ENCODE data around the gene BMI1.
A peak's percentile ranks its signal among the peaks of the same experiment; 100 is the strongest.

Gene BMI1

GRCh38 chr10:22332116-22332692 is 11.3 kb downstream of the BMI1 start:
- peaks cover 12% of the 10 kb centered on the region in 2 donors for H3K9me3 ChIP-seq (replicated peaks in 1 of 2; ENCODE audit: control insufficient read depth in 2 of 2, insufficient read depth in 1 of 2, low read depth in 1 of 2, low read length in 2 of 2)
- no peak overlapping the region for H2AK5ac ChIP-seq (ENCODE audit: low read depth, low read length)
- H3K4ac ChIP-seq (ENCODE audit: low read length) = no peak overlapping the region
- no peak overlapping the region for H2BK120ac ChIP-seq (ENCODE audit: low read depth, low read length)
- no peak overlapping the region for H3K23ac ChIP-seq (ENCODE audit: low read depth, low read length, poor library complexity)
- no peak overlapping the region for H4K91ac ChIP-seq (ENCODE audit: low read depth, low read length, poor library complexity)
- peaks cover 2 to 6% of the 10 kb centered on the region in 2 donors for H3K4me1 ChIP-seq (ENCODE audit: control insufficient read depth in 2 of 2, insufficient read depth in 1 of 2, low read depth in 1 of 2, low read length in 2 of 2)
- no peak overlapping the region for H3K14ac ChIP-seq (ENCODE audit: low read length)
- no peak overlapping the region for H2BK12ac ChIP-seq (ENCODE audit: low read length)
- WGBS, 2 donors (ENCODE audit: extremely low coverage in 2 of 2, insufficient read length in 2 of 2, insufficient replicate concordance in 1 of 2) = no CpG with 5 or more reads among the region's 7 CpGs
- H4K8ac ChIP-seq (ENCODE audit: low read depth, low read length) = no peak overlapping the region
- no peaks in the 10 kb centered on the region for H3K79me1 ChIP-seq (ENCODE audit: low read depth, low read length)
- no peak overlapping the region for H2AFZ ChIP-seq (ENCODE audit: low read length)
- H3K27me3 ChIP-seq (ENCODE audit: control insufficient read depth in 3 of 3, insufficient read depth in 3 of 3, low read depth in 1 of 3, low read length in 3 of 3) = peaks cover 11 to 49% (median 28%) of the 10 kb centered on the region in 3 experiments
- peaks cover 3 to 53% of the 10 kb centered on the region in 2 donors for H3K36me3 ChIP-seq (replicated peaks in 1 of 2; ENCODE audit: control insufficient read depth in 2 of 2, insufficient read depth in 2 of 2, low read length in 2 of 2)
- H3K9ac ChIP-seq (ENCODE audit: low read depth, low read length, poor library complexity) = no peak overlapping the region
- no peak overlapping the region for H3K4me3 ChIP-seq (ENCODE audit: low read length in 2 of 2)
- H3K27ac ChIP-seq (replicated peaks; ENCODE audit: low read length) = no peak overlapping the region
- H3K18ac ChIP-seq (ENCODE audit: low read length) = no peak overlapping the region
- no peak overlapping the region for H2BK5ac ChIP-seq (ENCODE audit: low read length)
- no peak overlapping the region for H3K4me2 ChIP-seq (ENCODE audit: insufficient read depth, low read length, poor library complexity, severe bottlenecking)
- peak; percentile 31 for DNase-seq (ENCODE audit: low spot score)
- no peak overlapping the region for H2BK15ac ChIP-seq (ENCODE audit: low read length)

GRCh38 chr10:22333167-22333974 is 12.5 kb downstream of the BMI1 start:
- H4K8ac ChIP-seq (ENCODE audit: low read depth, low read length) = no peak overlapping the region
- no peak overlapping the region for H3K14ac ChIP-seq (ENCODE audit: low read length)
- H2BK5ac ChIP-seq (ENCODE audit: low read length) = peak overlapping the region; percentile 61
- H3K27me3 ChIP-seq (ENCODE audit: control insufficient read depth in 3 of 3, insufficient read depth in 3 of 3, low read depth in 1 of 3, low read length in 3 of 3) = peaks cover 23 to 58% (median 28%) of the 10 kb centered on the region in 3 experiments
- WGBS, 2 donors (ENCODE audit: extremely low coverage in 2 of 2, insufficient read length in 2 of 2, insufficient replicate concordance in 1 of 2) = no CpG with 5 or more reads among the region's 25 CpGs
- no peak overlapping the region for H2BK15ac ChIP-seq (ENCODE audit: low read length)
- peak overlapping the region; percentile 71 for H2AK5ac ChIP-seq (ENCODE audit: low read depth, low read length)
- H3K9ac ChIP-seq (ENCODE audit: low read depth, low read length, poor library complexity) = no peak overlapping the region
- H2BK120ac ChIP-seq (ENCODE audit: low read depth, low read length) = no peak overlapping the region
- no peak overlapping the region for H4K91ac ChIP-seq (ENCODE audit: low read depth, low read length, poor library complexity)
- H3K4me1 ChIP-seq (ENCODE audit: control insufficient read depth in 2 of 2, insufficient read depth in 1 of 2, low read depth in 1 of 2, low read length in 2 of 2) = peaks cover 2 to 6% of the 10 kb centered on the region in 2 donors
- no peak overlapping the region for H3K27ac ChIP-seq (replicated peaks; ENCODE audit: low read length)
- DNase-seq (ENCODE audit: low spot score) = peak; percentile 15
- peak overlapping the region; percentile 54 for H3K18ac ChIP-seq (ENCODE audit: low read length)
- no peak overlapping the region for H2AFZ ChIP-seq (ENCODE audit: low read length)
- no peak overlapping the region for H2BK12ac ChIP-seq (ENCODE audit: low read length)
- no peak overlapping the region for H3K4me3 ChIP-seq (ENCODE audit: low read length in 2 of 2)
- peaks cover 12% of the 10 kb centered on the region in 2 donors for H3K9me3 ChIP-seq (replicated peaks in 1 of 2; ENCODE audit: control insufficient read depth in 2 of 2, insufficient read depth in 1 of 2, low read depth in 1 of 2, low read length in 2 of 2)
- H3K36me3 ChIP-seq (replicated peaks in 1 of 2; ENCODE audit: control insufficient read depth in 2 of 2, insufficient read depth in 2 of 2, low read length in 2 of 2) = peaks cover 3 to 41% of the 10 kb centered on the region in 2 donors
- H3K4ac ChIP-seq (ENCODE audit: low read length) = no peak overlapping the region
- peak overlapping the region; percentile 44 for H3K4me2 ChIP-seq (ENCODE audit: insufficient read depth, low read length, poor library complexity, severe bottlenecking)
- no peaks in the 10 kb centered on the region for H3K79me1 ChIP-seq (ENCODE audit: low read depth, low read length)
- no peak overlapping the region for H3K23ac ChIP-seq (ENCODE audit: low read depth, low read length, poor library complexity)

- Histone ChIP-seq H3K4me2 (ENCODE audit: insufficient read depth, low read length, poor library complexity, severe bottlenecking) (peak overlapping the region; percentile 44), H3K23ac (ENCODE audit: low read depth, low read length, poor library complexity) (no peak overlapping the region), H3K4me1 (ENCODE audit: control insufficient read depth in 2 of 2, insufficient read depth in 1 of 2, low read depth in 1 of 2, low read length in 2 of 2) (peaks cover 2 to 6% of the 10 kb centered on the region in 2 donors), H3K79me1 (ENCODE audit: low read depth, low read length) (no peaks in the 10 kb centered on the region), H3K4ac (ENCODE audit: low read length) (no peak overlapping the region), H3K9ac (ENCODE audit: low read depth, low read length, poor library complexity) (no peak overlapping the region), H2BK5ac (ENCODE audit: low read length) (peak overlapping the region; percentile 61), H3K18ac (ENCODE audit: low read length) (peak overlapping the region; percentile 54), H3K14ac (ENCODE audit: low read length) (no peak overlapping the region), H4K8ac (ENCODE audit: low read depth, low read length) (no peak overlapping the region), H3K9me3 (replicated peaks in 1 of 2; ENCODE audit: control insufficient read depth in 2 of 2, insufficient read depth in 1 of 2, low read depth in 1 of 2, low read length in 2 of 2) (peaks cover 12% of the 10 kb centered on the region in 2 donors), H2AFZ (ENCODE audit: low read length) (no peak overlapping the region), H2AK5ac (ENCODE audit: low read depth, low read length) (peak overlapping the region; percentile 71), H2BK12ac (ENCODE audit: low read length) (no peak overlapping the region), H2BK120ac (ENCODE audit: low read depth, low read length) (no peak overlapping the region), H3K27ac (replicated peaks; ENCODE audit: low read length) (no peak overlapping the region), H3K36me3 (replicated peaks in 1 of 2; ENCODE audit: control insufficient read depth in 2 of 2, insufficient read depth in 2 of 2, low read length in 2 of 2) (peaks cover 3 to 35% of the 10 kb centered on the region in 2 donors), H4K91ac (ENCODE audit: low read depth, low read length, poor library complexity) (no peak overlapping the region), H2BK15ac (ENCODE audit: low read length) (no peak overlapping the region), H3K4me3 (ENCODE audit: low read length in 2 of 2) (no peak overlapping the region), H3K27me3 (ENCODE audit: control insufficient read depth in 3 of 3, insufficient read depth in 3 of 3, low read depth in 1 of 3, low read length in 3 of 3) (peaks cover 28 to 61% (median 28%) of the 10 kb centered on the region in 3 experiments)
- DNase-seq (ENCODE audit: low spot score) = no peak
- WGBS, 2 donors (ENCODE audit: extremely low coverage in 2 of 2, insufficient read length in 2 of 2, insufficient replicate concordance in 1 of 2) = no CpG with 5 or more reads among the region's 16 CpGs
These were observed 13.0 kb downstream of the BMI1 start for GRCh38 chr10:22333975-22334282.

Measured in neuronal stem cell (in vitro differentiated cells).